Adrenal gland (tissue), 12 donors: ENCODE data around the gene SBSN. TPM values are rescaled to one million over a fixed set of nuclear protein-coding genes. Genes with fewer than 3 reads are reported as not detected.

Experiments used
- DNase-seq, 7 donors: peaks; one replicate each; pipeline ENCODE4 v3.0.0-alpha.2; 2019 to 2020
- H3K27ac ChIP-seq, 5 donors: fragments of 200-600 bp; sonication (generic) in 4 of 5; 1 replicate in 3 of 5; 2 replicates in 2 of 5; pipeline versions ENCODE4 v1.5.1 to v1.8.0; 2016 to 2020; ENCODE audit warnings: mild to moderate bottlenecking in 1 of 5
- H3K27me3 ChIP-seq: fragments of 200-600 bp; 2 replicates; pipeline ENCODE4 v1.8.0; 2021
- H3K36me3 ChIP-seq, 2 donors: fragments of 200-600 bp; replicated peaks in 1 of 2; 1 replicate in 1 of 2; 2 replicates in 1 of 2; pipeline versions ENCODE4 v1.5.1 to v1.8.0; 2018 to 2022
- H3K4me1 ChIP-seq, 2 donors: fragments of 200-600 bp; replicated peaks in 1 of 2; 1 replicate in 1 of 2; 2 replicates in 1 of 2; pipeline versions ENCODE4 v1.5.1 to v1.8.0; 2018 to 2021
- H3K4me3 ChIP-seq, 4 donors: fragments of 200-600 bp; sonication (generic) in 3 of 4; one replicate each; pipeline ENCODE4 v1.5.1; 2016 to 2018
- H3K9me3 ChIP-seq, 3 donors: fragments of 200-600 bp; sonication (generic) in 1 of 3; replicated peaks in 1 of 3; 1 replicate in 2 of 3; 2 replicates in 1 of 3; pipeline versions ENCODE4 v1.5.1 to v1.8.0; 2016 to 2021
- POLR2A ChIP-seq, 2 donors: fragments of 450-650 bp; IDR thresholded peaks; one replicate each; pipeline ENCODE4 v1.6.1; 2017; ENCODE audit warnings: antibody characterized with exemption in 2 of 2, mild to moderate bottlenecking in 2 of 2, moderate library complexity in 1 of 2
- WGBS, 4 donors: extraction: QIAGEN DNeasy Blood & Tissue Kit in 2 of 4; methylation state at CpG; one replicate each; pipeline versions ENCODE4 v1.1.5 to v1.1.7; 2013 to 2017; 5-methylcytosine and 5-hydroxymethylcytosine counted together
- intact Hi-C, 2 donors: fragments of 100-400 bp; cut with DNase I; formaldehyde crosslinking; loops; one replicate each; pipeline versions ENCODE4 v1.14.1 to v1.15.0; 2022 to 2023
- polyA plus RNA-seq, 3 donors: library from polyadenylated mRNA; stranded (reverse); fragments of 200-250 nt in 2 of 3; fragments of 350-450 nt in 1 of 3; fragmentation: Illumina TruSeq in 1 of 3; extraction: RNeasy Lipid Tissue Mini Kit (QIAGEN cat#74804) in 1 of 3; gene quantifications; one replicate each; pipeline ENCODE4 v1.2.3, GENCODE V29; 2013 to 2014
- total RNA-seq, 9 donors: library from RNA; depleted of rRNA in 4 of 9; stranded (reverse); fragments of >200 nt in 4 of 9; fragments of 120-200 nt in 1 of 9; fragmentation: NEBNext Ultra II Directional in 1 of 9; extraction: Animal tissue kit (Norgen Biotek cat#: 25700) in 1 of 9; gene quantifications; one replicate each; pipeline versions ENCODE4 v1.1.0 to v1.2.4, GENCODE V29; 2013 to 2023
- TF ChIP-seq, protein P1 (sequence below), 6 experiments: fragments of 450-650 bp in 4 of 6; fragments of 200-600 bp in 2 of 6; sonication (generic) in 1 of 6; IDR thresholded peaks; 1 replicate in 5 of 6; 2 replicates in 1 of 6; pipeline versions ENCODE4 v1.5.1 to v1.8.0; 2016 to 2021; ENCODE audit warnings: antibody characterized with exemption in 6 of 6, mild to moderate bottlenecking in 2 of 6, moderate library complexity in 1 of 6
- donor health status: healthy with polysubstance abuse.
- donor health status: Bipolar disorder and iron deficiency.
- donor health status: DM: yes; HTN: yes; CAD: no.
- donor health status: DM: no; HTN: no; CAD: no.
- donor health status: DM: no; HTN: no; CAD: no.
- donor health status: DM: yes; HTN: yes; CAD: no.

Gene SBSN
- total and polyA plus RNA-seq, 12 donors: 0.77 TPM; not detected in 11

GRCh38 chr19:35531291-35531690 lies 3.2 kb upstream of the SBSN start:
- Histone ChIP-seq H3K36me3 (no peaks in the 10 kb centered on the region), H3K27ac (no peak overlapping the region), H3K27me3 (peaks cover 29% of the 10 kb centered on the region), H3K4me3 (no peak overlapping the region), H3K9me3 (no peaks in the 10 kb centered on the region), H3K4me1 (no peaks in the 10 kb centered on the region)
- TF ChIP-seq POLR2A (IDR thresholded peaks at IDR 0.05): no peak
- TF ChIP-seq, protein P1, sequence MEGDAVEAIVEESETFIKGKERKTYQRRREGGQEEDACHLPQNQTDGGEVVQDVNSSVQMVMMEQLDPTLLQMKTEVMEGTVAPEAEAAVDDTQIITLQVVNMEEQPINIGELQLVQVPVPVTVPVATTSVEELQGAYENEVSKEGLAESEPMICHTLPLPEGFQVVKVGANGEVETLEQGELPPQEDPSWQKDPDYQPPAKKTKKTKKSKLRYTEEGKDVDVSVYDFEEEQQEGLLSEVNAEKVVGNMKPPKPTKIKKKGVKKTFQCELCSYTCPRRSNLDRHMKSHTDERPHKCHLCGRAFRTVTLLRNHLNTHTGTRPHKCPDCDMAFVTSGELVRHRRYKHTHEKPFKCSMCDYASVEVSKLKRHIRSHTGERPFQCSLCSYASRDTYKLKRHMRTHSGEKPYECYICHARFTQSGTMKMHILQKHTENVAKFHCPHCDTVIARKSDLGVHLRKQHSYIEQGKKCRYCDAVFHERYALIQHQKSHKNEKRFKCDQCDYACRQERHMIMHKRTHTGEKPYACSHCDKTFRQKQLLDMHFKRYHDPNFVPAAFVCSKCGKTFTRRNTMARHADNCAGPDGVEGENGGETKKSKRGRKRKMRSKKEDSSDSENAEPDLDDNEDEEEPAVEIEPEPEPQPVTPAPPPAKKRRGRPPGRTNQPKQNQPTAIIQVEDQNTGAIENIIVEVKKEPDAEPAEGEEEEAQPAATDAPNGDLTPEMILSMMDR (IDR thresholded peaks at IDR 0.05): no peak
- WGBS, 4 donors: 41 to 56% (median 49%) methylated on average over 6 of the region's 6 CpGs
- no peak for DNase-seq
- intact Hi-C loops: no loop called here

DNA sequence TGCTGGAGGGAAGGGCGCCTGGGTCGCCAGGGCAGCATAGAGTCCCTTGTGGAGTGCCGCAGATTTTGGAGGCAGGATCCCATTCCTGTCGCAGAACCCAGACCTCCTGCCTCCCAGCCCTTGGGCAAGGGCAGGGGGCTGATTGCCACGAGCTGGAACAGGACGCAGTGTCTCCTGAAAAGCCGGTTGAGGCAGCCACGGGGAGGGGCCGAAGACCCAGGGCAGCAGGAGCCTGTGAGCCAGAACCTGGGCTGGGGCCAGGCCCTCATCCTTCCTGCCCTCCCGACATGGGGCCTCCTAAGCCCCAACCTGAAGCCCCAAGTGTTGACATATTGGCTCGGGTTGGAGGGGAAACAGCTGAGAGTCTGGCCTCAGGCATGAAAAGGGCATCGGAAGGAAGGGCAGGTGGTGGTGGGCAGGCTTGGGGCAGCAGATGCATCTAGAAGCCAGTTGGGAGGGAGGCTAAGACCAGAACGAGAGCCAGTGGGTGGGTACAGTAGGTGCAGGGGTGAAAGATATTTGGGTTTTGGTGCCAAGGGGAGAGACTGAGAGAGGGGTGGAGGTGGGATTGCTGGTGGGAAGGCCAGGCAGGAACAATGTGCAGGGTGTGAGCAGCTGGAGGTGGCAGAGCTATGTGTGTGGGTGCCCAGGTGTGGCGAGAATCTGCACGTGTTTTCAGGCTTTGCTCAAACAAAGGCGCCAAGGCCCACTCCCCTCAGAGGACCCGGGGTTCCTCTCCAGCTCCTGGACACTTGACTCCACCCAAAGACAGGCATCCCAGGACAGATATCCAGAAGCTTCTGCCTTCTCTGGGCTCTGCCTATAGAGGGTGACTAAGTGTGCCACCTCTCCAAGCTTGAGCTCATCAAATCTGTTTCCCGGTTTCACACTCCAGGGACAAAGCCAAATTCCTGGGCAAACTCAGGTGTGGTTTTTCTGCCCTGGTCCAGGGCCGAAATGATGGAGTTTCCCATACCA lies 1.4 kb upstream of the SBSN start:
- Histone ChIP-seq H3K4me1 (no peaks in the 10 kb centered on the region), H3K9me3 (no peaks in the 10 kb centered on the region), H3K36me3 (no peaks in the 10 kb centered on the region), H3K4me3 (no peak overlapping the region), H3K27me3 (peaks cover 29% of the 10 kb centered on the region), H3K27ac (no peak overlapping the region)
- no peak for DNase-seq
- 58 to 66% (median 62%) methylated on average over 12 to 19 of the region's 19 CpGs for WGBS, 4 donors
- no peak for TF ChIP-seq POLR2A (IDR thresholded peaks at IDR 0.05)
- TF ChIP-seq, protein P1 (IDR thresholded peaks at IDR 0.05): no peak
- intact Hi-C loops: no loop called here

- H3K4me1 ChIP-seq: no peaks in the 10 kb centered on the region
- WGBS, 4 donors: 75 to 82% (median 77%) methylated on average over 4 of the region's 4 CpGs
- no peak overlapping the region for H3K4me3 ChIP-seq
- DNase-seq: no peak
- H3K27ac ChIP-seq: no peak overlapping the region
- H3K27me3 ChIP-seq: peaks cover 17% of the 10 kb centered on the region
- intact Hi-C loops: no loop called here
- H3K36me3 ChIP-seq: no peaks in the 10 kb centered on the region
- no peaks in the 10 kb centered on the region for H3K9me3 ChIP-seq
- TF ChIP-seq, protein P1 (IDR thresholded peaks at IDR 0.05): no peak
- TF ChIP-seq POLR2A (IDR thresholded peaks at IDR 0.05): no peak
These were observed 2.2 kb downstream of the SBSN start for GRCh38 chr19:35525873-35526272.

GRCh38 chr19:35524181-35524837 lies 3.8 kb downstream of the SBSN start:
- DNase-seq: no peak
- peaks cover 10% of the 10 kb centered on the region for H3K27me3 ChIP-seq
- 39 to 51% (median 50%) methylated on average over 5 to 11 of the region's 11 CpGs for WGBS, 4 donors
- intact Hi-C loops: no loop called here
- H3K4me1 ChIP-seq: no peaks in the 10 kb centered on the region
- H3K36me3 ChIP-seq: no peaks in the 10 kb centered on the region
- H3K9me3 ChIP-seq: no peaks in the 10 kb centered on the region
- no peak overlapping the region for H3K27ac ChIP-seq
- no peak overlapping the region for H3K4me3 ChIP-seq
- TF ChIP-seq POLR2A (IDR thresholded peaks at IDR 0.05): no peak
- TF ChIP-seq, protein P1 (IDR thresholded peaks at IDR 0.05): no peak
